ENCODE data around the gene GBX2.

GRCh38 chr2:236136538-236136937, 31.6 kb downstream of the GBX2 start:
- TF ChIP-seq POLR2AphosphoS5 (IDR thresholded peaks at IDR 0.05; ENCODE audit: low read depth, low read length) (no peak), CTCF (IDR thresholded peaks at IDR 0.05) (no peak)

All from Panc1 (cell line).